ENCODE results near the gene ETV3L.

The ETV3L gene

GRCh38 chr1:157042846-157043245 lies 56.8 kb downstream of the ETV3L start:
- no peak for TF ChIP-seq ARNTL (CRISPR knock-in tag; IDR thresholded peaks at IDR 0.05; ENCODE audit: borderline replicate concordance, low read depth)
- TF ChIP-seq BACH2 (CRISPR knock-in tag; IDR thresholded peaks at IDR 0.05; ENCODE audit: borderline replicate concordance): no peak
- no peak for TF ChIP-seq ESRRG (CRISPR knock-in tag; IDR thresholded peaks at IDR 0.05)
- TF ChIP-seq PATZ1 (CRISPR knock-in tag; IDR thresholded peaks at IDR 0.05; ENCODE audit: borderline replicate concordance): no peak
- TF ChIP-seq ZNF8 (CRISPR knock-in tag; IDR thresholded peaks at IDR 0.05): no peak
- TF ChIP-seq TOX (CRISPR knock-in tag; IDR thresholded peaks at IDR 0.05; ENCODE audit: borderline replicate concordance): no peak
- no peak for TF ChIP-seq POU6F1 (CRISPR knock-in tag; IDR thresholded peaks at IDR 0.05; ENCODE audit: borderline replicate concordance, low read depth)
- TF ChIP-seq ZC3H10 (CRISPR knock-in tag; IDR thresholded peaks at IDR 0.05): no peak
- no peak for TF ChIP-seq ZNF70 (CRISPR knock-in tag; IDR thresholded peaks at IDR 0.05)
- no peak for ATAC-seq

Measured in SK-N-SH treated with all-trans-retinoic acid at 6 μM for 48 hours (cell line).